SJSA1 (cell line): ENCODE data around the gene HOXC10. TPM values are rescaled to one million over a fixed set of nuclear protein-coding genes. Genes with fewer than 3 reads are reported as not detected.

Experiments
- DNase-seq, 2 experiments: peaks; one replicate each; pipeline ENCODE4 v3.0.0-alpha.2; 2015 to 2020; ENCODE audit warnings: low spot score in 2 of 2, low read depth in 1 of 2
- H3K27ac ChIP-seq: fragments of 250-450 bp; sonication (Bioruptor Pico); 2 replicates; pipeline ENCODE4 v1.5.1; 2020; ENCODE audit warnings: mild to moderate bottlenecking, moderate library complexity
- H3K27me3 ChIP-seq: fragments of 250-450 bp; sonication (Bioruptor Pico); replicated peaks from 2 replicates; pipeline ENCODE4 v1.5.1; 2020; ENCODE audit warnings: mild to moderate bottlenecking, moderate library complexity
- H3K36me3 ChIP-seq: fragments of 250-450 bp; sonication (Bioruptor Pico); 2 replicates; pipeline ENCODE4 v1.5.1; 2020; ENCODE audit warnings: mild to moderate bottlenecking
- H3K4me1 ChIP-seq: fragments of 250-450 bp; sonication (Bioruptor Pico); replicated peaks from 2 replicates; pipeline ENCODE4 v1.6.1; 2021; ENCODE audit warnings: mild to moderate bottlenecking
- H3K4me3 ChIP-seq: fragments of 250-450 bp; sonication (Bioruptor Pico); 2 replicates; pipeline ENCODE4 v1.5.1; 2020; ENCODE audit warnings: mild to moderate bottlenecking
- H3K9me3 ChIP-seq: fragments of 250-450 bp; sonication (Bioruptor Pico); replicated peaks from 2 replicates; pipeline ENCODE4 v1.5.1; 2020; ENCODE audit warnings: mild to moderate bottlenecking
- total RNA-seq: library from RNA; depleted of rRNA; stranded (reverse); fragments of >200 nt; shearing (Covaris generic); gene quantifications from 2 replicates; pipeline ENCODE4 v1.2.3, GENCODE V29; 2014

Gene HOXC10
- total RNA-seq, 1 experiment from 2014 or later = 7.5 TPM

GRCh38 chr12:54015018-54015931 is 30.3 kb downstream of the HOXC10 start:
- Histone ChIP-seq H3K36me3 (peaks cover 3% of the 10 kb centered on the region), H3K4me1 (peaks cover 56% of the 10 kb centered on the region), H3K27me3 (no peaks in the 10 kb centered on the region), H3K27ac (no peak overlapping the region), H3K9me3 (no peaks in the 10 kb centered on the region), H3K4me3 (no peak overlapping the region)
- DNase-seq = no peak

GRCh38 chr12:54016051-54016450 is 31.1 kb downstream of the HOXC10 start:
- Histone ChIP-seq H3K4me1 (peaks cover 56% of the 10 kb centered on the region), H3K36me3 (peaks cover 3% of the 10 kb centered on the region), H3K27me3 (no peaks in the 10 kb centered on the region), H3K4me3 (peak overlapping the region; percentile 56), H3K27ac (peak overlapping the region; percentile 68), H3K9me3 (no peaks in the 10 kb centered on the region)
- DNase-seq = no peak

GRCh38 chr12:54016478-54016964 is 31.6 kb downstream of the HOXC10 start:
- H3K9me3 ChIP-seq = no peaks in the 10 kb centered on the region
- DNase-seq = peak; percentile 63 to 74
- peak overlapping the region; percentile 93 for H3K27ac ChIP-seq
- no peaks in the 10 kb centered on the region for H3K27me3 ChIP-seq
- peaks cover 3% of the 10 kb centered on the region for H3K36me3 ChIP-seq
- peaks cover 56% of the 10 kb centered on the region for H3K4me1 ChIP-seq
- H3K4me3 ChIP-seq = peak overlapping the region; percentile 56

GRCh38 chr12:54017027-54017788 is 32.3 kb downstream of the HOXC10 start:
- Histone ChIP-seq H3K4me1 (peaks cover 58% of the 10 kb centered on the region), H3K4me3 (peak overlapping the region; percentile 56), H3K27me3 (no peaks in the 10 kb centered on the region), H3K9me3 (no peaks in the 10 kb centered on the region), H3K27ac (peak overlapping the region; percentile 93), H3K36me3 (peaks cover 3% of the 10 kb centered on the region)
- DNase-seq = peak in 1 of 2 experiments; percentile 53

- Histone ChIP-seq H3K4me3 (peak overlapping the region; percentile 56), H3K4me1 (peaks cover 55% of the 10 kb centered on the region), H3K36me3 (peaks cover 3% of the 10 kb centered on the region), H3K27me3 (no peaks in the 10 kb centered on the region), H3K9me3 (no peaks in the 10 kb centered on the region), H3K27ac (peak overlapping the region; percentile 93)
- peak; percentile 93 to 96 for DNase-seq
Observed at GRCh38 chr12:54017878-54018467, 33.0 kb downstream of the HOXC10 start.

GRCh38 chr12:54018468-54018984 is 33.6 kb downstream of the HOXC10 start:
- Histone ChIP-seq H3K9me3 (no peaks in the 10 kb centered on the region), H3K27me3 (no peaks in the 10 kb centered on the region), H3K4me3 (peak overlapping the region; percentile 56), H3K36me3 (peaks cover 3% of the 10 kb centered on the region), H3K27ac (peak overlapping the region; percentile 93), H3K4me1 (peaks cover 55% of the 10 kb centered on the region)
- peak; percentile 79 to 81 for DNase-seq

GRCh38 chr12:54019091-54019811 is 34.3 kb downstream of the HOXC10 start:
- peak overlapping the region; percentile 56 for H3K4me3 ChIP-seq
- peak overlapping the region; percentile 93 for H3K27ac ChIP-seq
- no peaks in the 10 kb centered on the region for H3K27me3 ChIP-seq
- H3K9me3 ChIP-seq = no peaks in the 10 kb centered on the region
- peaks cover 3% of the 10 kb centered on the region for H3K36me3 ChIP-seq
- DNase-seq = peak in 1 of 2 experiments; percentile 55
- peaks cover 56% of the 10 kb centered on the region for H3K4me1 ChIP-seq

GRCh38 chr12:54019924-54020590 is 35.1 kb downstream of the HOXC10 start:
- Histone ChIP-seq H3K9me3 (no peaks in the 10 kb centered on the region), H3K27ac (peak overlapping the region; percentile 93), H3K4me1 (peaks cover 58% of the 10 kb centered on the region), H3K36me3 (peaks cover 6% of the 10 kb centered on the region), H3K27me3 (no peaks in the 10 kb centered on the region), H3K4me3 (peak overlapping the region; percentile 56)
- DNase-seq = peak; percentile 73 to 75

GRCh38 chr12:54020591-54021405 is 35.9 kb downstream of the HOXC10 start:
- peak overlapping the region; percentile 56 for H3K4me3 ChIP-seq
- peaks cover 57% of the 10 kb centered on the region for H3K4me1 ChIP-seq
- peak in 1 of 2 experiments; percentile 34 for DNase-seq
- peaks cover 6% of the 10 kb centered on the region for H3K36me3 ChIP-seq
- peak overlapping the region; percentile 29; the same call in 1 of the 2 replicates for H3K27ac ChIP-seq
- no peaks in the 10 kb centered on the region for H3K9me3 ChIP-seq
- no peaks in the 10 kb centered on the region for H3K27me3 ChIP-seq

- Histone ChIP-seq H3K27me3 (no peaks in the 10 kb centered on the region), H3K36me3 (peaks cover 7% of the 10 kb centered on the region), H3K27ac (peak overlapping the region; percentile 29; the same call in 1 of the 2 replicates), H3K4me3 (peak overlapping the region; percentile 14), H3K4me1 (peaks cover 53% of the 10 kb centered on the region), H3K9me3 (no peaks in the 10 kb centered on the region)
- DNase-seq = peak in 1 of 2 experiments; percentile 68
Observed at GRCh38 chr12:54021432-54022013, 36.6 kb downstream of the HOXC10 start.

- no peak overlapping the region for H3K27ac ChIP-seq
Observed at GRCh38 chr12:54022960-54023884, 38.3 kb downstream of the HOXC10 start.

More at GRCh38 chr12:54022960-54023884, 38.3 kb downstream of the HOXC10 start:
- Histone ChIP-seq H3K4me1 (peaks cover 51% of the 10 kb centered on the region), H3K36me3 (peaks cover 11% of the 10 kb centered on the region), H3K27me3 (no peaks in the 10 kb centered on the region), H3K4me3 (no peak overlapping the region), H3K9me3 (no peaks in the 10 kb centered on the region)
- no peak for DNase-seq
